GM12865 (cell line): ENCODE data around the gene RAPGEF2.

Source experiments
- DNase-seq: peaks from one replicate; pipeline ENCODE4 v3.0.0; 2010; ENCODE audit warnings: low read depth
- H3K4me3 ChIP-seq: 2 replicates; pipeline ENCODE4 v1.5.1; 2011; ENCODE audit warnings: mild to moderate bottlenecking, low read depth, low read length, control low read depth
- TF ChIP-seq, protein P1 (sequence below): IDR thresholded peaks from 2 replicates; pipeline ENCODE4 v1.5.1; 2011; ENCODE audit warnings: low read length, control low read depth, low read depth, inconsistent platforms; ENCODE audit not compliant: insufficient read depth; ENCODE audit errors: missing control alignments

Gene RAPGEF2

DNA sequence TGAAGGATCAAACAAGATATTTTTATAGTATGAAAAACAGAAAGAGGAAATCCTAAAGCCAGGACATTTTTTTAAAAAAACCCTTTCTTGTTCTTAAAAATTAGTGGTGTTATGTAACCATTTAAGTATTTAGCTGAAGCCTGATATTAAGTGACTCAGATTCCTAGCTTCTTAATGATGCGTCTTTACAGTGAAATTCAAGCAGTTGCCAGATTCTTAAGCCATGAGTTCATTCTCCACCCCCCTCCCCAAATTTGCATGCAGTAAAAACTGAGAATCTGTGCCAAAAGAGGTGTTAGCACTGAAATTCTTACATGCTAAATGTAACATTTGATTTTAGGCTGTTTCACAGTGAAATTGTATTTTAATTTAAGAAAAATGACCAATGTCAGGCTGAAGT is 180.8 kb downstream of the RAPGEF2 start:
- no peak for DNase-seq
- H3K4me3 ChIP-seq: no peak overlapping the region
- TF ChIP-seq, protein P1, sequence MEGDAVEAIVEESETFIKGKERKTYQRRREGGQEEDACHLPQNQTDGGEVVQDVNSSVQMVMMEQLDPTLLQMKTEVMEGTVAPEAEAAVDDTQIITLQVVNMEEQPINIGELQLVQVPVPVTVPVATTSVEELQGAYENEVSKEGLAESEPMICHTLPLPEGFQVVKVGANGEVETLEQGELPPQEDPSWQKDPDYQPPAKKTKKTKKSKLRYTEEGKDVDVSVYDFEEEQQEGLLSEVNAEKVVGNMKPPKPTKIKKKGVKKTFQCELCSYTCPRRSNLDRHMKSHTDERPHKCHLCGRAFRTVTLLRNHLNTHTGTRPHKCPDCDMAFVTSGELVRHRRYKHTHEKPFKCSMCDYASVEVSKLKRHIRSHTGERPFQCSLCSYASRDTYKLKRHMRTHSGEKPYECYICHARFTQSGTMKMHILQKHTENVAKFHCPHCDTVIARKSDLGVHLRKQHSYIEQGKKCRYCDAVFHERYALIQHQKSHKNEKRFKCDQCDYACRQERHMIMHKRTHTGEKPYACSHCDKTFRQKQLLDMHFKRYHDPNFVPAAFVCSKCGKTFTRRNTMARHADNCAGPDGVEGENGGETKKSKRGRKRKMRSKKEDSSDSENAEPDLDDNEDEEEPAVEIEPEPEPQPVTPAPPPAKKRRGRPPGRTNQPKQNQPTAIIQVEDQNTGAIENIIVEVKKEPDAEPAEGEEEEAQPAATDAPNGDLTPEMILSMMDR: no peak

DNA sequence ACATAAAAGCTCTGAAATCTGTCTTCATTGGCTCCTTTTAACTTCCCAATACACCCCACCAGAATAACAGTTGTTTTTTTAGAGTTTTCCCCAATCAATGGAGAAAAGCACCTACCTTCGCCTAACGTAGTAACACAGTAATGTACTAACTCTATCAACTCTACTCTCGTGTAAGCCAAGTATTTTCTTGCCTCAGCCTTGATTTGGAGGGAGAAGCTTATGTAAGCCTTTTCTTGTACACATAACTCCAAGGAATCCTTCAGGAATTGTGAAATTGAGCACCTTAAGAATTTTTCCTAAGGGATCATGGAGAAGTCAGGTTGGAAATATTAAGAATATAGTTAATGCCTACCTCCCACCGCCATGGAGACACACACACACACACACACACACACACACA is 181.2 kb downstream of the RAPGEF2 start:
- TF ChIP-seq, protein P1: no peak
- DNase-seq: no peak
- no peak overlapping the region for H3K4me3 ChIP-seq

DNA sequence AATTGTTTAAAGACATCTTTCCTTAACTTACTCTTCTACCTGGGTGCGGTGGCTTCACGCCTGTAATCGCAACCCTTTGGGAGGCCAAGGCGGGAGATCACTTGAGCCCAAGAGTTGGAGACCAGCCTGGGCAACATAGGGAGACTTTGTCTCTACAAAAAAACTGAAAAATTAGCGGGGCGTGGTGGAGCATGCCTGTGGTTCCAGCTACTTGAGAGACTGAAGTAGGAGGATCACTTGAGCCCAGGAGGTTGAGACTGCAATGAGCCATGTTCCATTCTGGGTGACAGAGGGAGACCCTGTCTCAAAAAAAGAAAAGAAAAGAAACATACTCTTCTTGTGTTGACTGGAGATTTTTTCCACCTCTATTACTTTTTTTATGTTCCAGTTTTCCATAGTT is 181.9 kb downstream of the RAPGEF2 start:
- TF ChIP-seq, protein P1: no peak

DNA sequence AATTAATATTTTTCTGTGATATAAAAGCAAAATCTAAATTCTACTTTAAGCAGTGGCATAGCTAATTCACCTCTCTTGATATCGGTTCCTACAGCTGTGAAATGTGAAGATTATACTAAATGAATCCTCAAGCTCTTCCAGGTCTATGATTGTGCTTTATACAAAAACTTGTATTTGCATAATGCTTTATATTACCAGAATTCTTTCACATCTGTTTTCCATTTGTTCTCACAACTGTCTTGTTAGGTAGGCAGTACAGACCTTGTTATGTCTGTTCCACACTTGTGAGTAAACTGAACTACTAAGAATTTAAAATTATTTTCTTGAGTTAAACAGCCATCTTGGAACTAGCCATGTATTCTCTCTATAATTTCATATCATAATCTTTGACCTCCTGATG is 184.9 kb downstream of the RAPGEF2 start:
- no peak for DNase-seq
- H3K4me3 ChIP-seq: no peak overlapping the region
- TF ChIP-seq, protein P1: no peak

More for the DNA sequence above, 181.9 kb downstream of the RAPGEF2 start:
- no peak for DNase-seq
- no peak overlapping the region for H3K4me3 ChIP-seq

DNA sequence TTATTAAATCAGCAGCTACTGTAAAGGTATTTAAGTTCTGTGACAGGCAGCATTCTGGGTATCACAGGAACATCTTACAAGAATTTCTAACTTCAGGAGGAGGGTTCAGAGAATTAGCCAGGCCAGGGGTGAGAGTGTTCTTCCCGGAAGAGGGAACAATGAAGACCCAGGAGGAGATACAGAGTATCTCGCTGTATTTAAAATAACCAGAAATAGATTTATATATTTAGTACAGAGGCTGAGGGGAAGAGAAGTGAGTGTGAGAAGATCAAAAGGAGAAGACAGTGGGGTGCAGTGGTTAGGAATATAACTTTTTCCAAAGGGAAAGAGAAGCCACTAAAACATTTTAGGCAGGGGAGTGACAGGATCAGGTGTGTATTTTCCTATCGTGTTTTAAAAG is 186.8 kb downstream of the RAPGEF2 start:
- TF ChIP-seq, protein P1: no peak
- no peak for DNase-seq

DNA sequence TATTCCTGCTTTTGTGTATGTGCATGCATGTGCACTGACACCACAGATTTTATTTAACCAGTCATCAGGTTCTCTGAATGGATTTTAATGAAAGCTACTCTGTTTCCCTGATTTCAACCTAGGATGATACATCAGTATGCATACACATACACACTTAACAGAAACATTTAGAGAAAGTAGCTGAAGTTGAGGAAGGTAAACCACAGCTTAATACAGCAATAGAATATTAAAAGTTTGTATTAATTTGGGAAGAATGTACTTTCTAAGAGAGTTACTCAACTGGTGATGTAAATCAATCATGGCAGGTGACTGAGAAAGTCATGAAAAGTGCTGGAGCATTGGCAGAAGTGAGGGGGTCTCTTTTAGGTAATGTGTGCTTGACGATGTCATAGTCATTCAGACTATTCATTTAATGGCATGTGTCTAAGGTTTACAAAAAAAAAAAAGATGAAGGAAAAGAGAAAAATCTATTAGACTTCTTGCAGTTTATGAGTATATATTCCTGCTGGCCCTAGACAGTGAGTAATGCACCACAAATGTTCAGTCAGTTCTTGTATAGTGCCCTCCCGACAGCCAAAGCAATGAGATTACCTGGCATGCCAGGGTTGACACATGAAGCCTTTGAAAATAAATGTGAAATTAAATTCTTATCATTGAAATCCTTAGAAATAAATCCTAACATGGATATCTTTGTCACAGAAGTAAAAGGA is 187.6 kb downstream of the RAPGEF2 start:
- H3K4me3 ChIP-seq: no peak overlapping the region
- no peak for DNase-seq
- TF ChIP-seq, protein P1: no peak

More for the DNA sequence above, 186.8 kb downstream of the RAPGEF2 start:
- no peak overlapping the region for H3K4me3 ChIP-seq

DNA sequence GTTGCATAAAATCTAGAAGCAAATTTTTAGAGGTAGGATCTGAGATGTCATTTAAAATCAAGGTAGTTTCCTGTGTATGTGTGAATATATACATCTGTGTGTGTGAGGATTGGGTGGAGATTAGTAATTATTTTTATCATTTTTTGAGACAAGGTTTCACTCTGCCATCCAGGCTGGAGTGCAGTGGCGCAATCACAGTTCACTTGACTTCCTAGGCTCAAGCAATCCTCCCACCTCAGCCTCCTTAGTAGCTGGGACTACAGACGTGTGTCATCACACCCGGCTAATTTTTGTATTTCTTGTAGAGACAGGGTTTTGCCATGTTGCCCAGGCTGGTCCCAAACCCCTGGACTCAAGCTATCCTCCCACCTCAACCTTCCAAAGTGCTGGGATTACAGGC is 188.3 kb downstream of the RAPGEF2 start:
- DNase-seq: no peak
- TF ChIP-seq, protein P1: no peak
- no peak overlapping the region for H3K4me3 ChIP-seq
